ENCODE results near the gene NPIPA3.
"Not testable (repeated sequence)": the region's sequence is repeated elsewhere in the genome, so short reads cannot be mapped to it uniquely, and the experiment has no call there.

Gene NPIPA3

GRCh38 chr16:14742273-14743128 lies 39.3 kb downstream of the NPIPA3 start, which contains the start of gene NPIPA2:
TSS of gene NPIPA2 (plus strand) at chr16:14742533. CDS start at chr16:14748066, 5,533 bp downstream.
- DNase-seq, result not testable (repeated sequence)

GRCh38 chr16:14773654-14774053 lies 70.4 kb downstream of the NPIPA3 start:
- not testable (repeated sequence) for DNase-seq

GRCh38 chr16:14775624-14776023 lies 72.4 kb downstream of the NPIPA3 start:
- DNase-seq, result not testable (repeated sequence)

All from SW 1271 (cell line).